AG09319 (cell line): ENCODE data around the gene CTAG1B.

ENCODE experiments used
- DNase-seq: peaks from one replicate; pipeline ENCODE4 v3.0.0-alpha.2; 2010; ENCODE audit warnings: low read depth; ENCODE audit errors: extremely low read depth
- TF ChIP-seq, protein P1 (sequence below): IDR thresholded peaks from 2 replicates; pipeline ENCODE4 v1.5.1; 2011; ENCODE audit warnings: low read depth, mild to moderate bottlenecking, inconsistent platforms, low read length, moderate library complexity

The CTAG1B gene

DNA sequence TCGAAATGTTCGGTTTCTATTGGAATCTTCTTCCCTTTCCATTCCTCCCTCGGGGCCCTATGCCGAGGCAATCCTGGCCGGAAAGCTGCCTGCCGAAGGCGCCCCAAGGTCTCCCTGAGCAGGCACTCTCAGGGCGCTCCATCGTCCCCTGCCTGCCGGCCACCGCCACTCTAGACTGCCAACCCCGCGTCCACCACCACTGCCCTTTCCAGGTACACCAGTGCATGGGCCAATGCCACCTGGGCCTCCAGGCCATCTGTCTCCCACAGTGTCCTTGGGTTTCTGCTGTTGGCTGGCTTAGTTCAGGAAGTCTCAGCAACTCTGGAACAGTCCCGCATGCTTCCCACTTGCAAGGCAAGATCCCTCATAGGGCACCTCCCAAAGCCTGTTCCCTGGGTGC lies 19.6 kb downstream of the CTAG1B start:
- DNase-seq: no peak

DNA sequence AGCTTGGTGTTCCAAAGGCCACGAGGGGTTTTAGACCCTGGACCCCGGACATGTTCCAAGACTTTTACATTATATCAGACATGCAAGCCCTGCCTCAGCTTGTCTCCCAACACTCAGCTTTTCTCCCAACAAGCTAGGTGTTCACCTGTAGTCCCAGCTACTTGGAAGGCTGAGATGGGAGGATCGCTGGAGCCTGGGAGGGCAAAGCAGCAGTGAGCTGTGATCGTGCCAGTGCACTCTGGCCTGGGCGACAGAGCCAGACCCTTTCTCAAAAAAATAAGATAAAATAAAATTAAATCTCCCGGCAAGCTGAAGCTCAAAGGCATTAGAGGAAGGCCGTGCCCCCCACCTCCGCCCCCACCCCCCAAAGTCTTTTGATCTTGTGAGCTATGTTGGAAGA lies 20.4 kb downstream of the CTAG1B start:
- no peak for DNase-seq
- TF ChIP-seq, protein P1, sequence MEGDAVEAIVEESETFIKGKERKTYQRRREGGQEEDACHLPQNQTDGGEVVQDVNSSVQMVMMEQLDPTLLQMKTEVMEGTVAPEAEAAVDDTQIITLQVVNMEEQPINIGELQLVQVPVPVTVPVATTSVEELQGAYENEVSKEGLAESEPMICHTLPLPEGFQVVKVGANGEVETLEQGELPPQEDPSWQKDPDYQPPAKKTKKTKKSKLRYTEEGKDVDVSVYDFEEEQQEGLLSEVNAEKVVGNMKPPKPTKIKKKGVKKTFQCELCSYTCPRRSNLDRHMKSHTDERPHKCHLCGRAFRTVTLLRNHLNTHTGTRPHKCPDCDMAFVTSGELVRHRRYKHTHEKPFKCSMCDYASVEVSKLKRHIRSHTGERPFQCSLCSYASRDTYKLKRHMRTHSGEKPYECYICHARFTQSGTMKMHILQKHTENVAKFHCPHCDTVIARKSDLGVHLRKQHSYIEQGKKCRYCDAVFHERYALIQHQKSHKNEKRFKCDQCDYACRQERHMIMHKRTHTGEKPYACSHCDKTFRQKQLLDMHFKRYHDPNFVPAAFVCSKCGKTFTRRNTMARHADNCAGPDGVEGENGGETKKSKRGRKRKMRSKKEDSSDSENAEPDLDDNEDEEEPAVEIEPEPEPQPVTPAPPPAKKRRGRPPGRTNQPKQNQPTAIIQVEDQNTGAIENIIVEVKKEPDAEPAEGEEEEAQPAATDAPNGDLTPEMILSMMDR: no peak

More for the DNA sequence above, 19.6 kb downstream of the CTAG1B start:
- TF ChIP-seq, protein P1: no peak

DNA sequence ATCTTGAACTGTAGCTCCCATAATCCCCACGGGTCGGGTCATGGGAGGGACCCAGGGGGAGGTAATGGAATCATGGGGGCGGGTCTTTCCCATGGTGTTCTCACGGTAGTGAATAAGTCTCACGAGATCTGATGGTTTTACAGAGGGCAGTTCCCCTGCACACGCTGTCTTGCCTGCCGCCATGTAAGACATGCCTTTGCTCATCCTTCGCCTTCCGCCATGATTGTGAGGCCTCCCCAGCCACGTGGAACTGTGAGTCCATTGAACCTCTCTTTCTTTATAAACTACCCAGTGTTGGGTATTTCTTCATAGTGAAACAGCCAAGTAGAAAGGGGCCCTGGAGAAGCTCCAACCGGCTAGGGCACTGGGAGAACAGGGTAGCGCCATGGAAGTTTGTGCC lies 21.9 kb downstream of the CTAG1B start:
- TF ChIP-seq, protein P1: no peak
- DNase-seq: no peak

DNA sequence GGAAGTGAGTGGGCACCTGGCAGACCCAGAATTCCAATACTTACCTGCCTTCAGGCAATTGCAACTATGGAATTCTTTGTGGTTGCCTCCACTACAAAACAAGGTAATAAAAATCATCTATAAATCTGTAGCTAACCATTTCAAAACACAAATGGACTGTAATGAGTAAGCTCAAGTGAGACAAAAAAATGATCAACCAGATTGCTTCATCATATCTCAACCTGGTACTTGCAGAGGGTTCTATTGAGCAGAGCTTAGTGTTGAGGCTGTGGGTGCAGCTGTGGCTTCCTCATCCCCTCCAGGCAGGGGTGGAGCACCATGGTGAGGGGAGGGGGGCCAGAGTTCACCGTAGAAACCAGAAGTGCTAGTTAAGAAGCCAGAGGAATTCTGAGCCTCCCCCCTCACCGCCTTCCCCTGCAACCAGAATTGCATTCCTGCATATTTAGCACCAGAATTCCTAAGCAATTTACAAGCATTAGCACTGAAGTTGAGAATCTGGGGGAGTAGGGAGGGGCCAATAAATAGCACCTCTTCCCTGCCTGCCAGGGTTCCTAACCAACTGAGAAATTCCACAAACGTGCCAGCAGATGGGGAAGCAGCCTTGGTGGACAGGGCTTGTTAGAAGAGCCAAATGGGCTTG lies 22.7 kb downstream of the CTAG1B start:
- no peak for DNase-seq
- TF ChIP-seq, protein P1: no peak

DNA sequence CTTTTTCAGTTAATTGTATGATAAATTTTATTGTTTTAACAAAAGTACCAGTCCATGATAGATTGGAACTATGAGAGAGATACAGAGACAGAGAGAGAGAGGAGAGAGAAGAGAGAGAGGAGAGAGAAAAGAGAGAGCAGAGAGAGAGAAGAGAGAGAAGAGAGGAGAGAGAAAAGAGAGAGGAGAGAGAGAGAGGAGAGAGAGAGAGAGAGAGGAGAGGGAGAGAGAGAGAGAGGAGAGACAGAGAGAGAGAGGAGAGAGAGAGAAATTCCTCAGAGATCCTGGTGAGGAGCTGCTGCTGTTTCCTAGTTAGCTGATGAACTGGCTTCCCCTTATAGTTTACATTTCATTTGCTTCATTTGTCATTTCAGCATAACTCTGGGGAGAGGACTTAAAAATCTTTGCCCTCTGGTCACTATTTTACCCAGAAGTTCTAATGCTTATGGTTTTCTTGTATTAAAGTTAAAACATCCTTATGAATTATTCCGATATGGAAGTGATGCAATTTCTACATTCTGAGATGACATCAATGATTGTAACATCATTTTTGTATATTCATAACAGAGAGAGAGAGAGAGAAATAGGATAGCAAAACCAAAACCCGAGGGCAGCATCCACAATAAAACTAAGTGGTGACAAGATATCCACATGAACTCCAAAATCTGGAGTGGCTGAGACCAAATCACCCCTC lies 23.4 kb downstream of the CTAG1B start:
- no peak for DNase-seq
- TF ChIP-seq, protein P1: no peak

DNA sequence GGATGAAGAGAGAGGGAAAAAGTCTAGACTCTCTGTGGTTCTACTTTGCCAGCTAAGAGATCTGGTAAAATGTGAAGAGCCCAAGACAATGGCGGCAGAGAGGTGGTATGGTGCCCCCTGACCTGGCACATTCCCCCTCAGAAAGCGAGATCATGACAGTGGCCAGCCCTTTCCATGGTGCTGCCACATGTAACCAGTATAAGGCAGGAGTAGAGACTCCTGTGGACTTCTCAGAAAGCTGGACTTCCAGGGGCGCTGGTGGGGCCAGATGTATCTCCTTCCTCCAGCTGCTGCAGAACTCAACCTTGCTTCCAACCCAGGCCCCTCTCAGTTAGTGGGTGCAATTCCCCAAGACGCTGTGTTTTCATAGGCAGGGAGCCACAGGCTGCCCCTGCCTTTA lies 24.6 kb downstream of the CTAG1B start:
- TF ChIP-seq, protein P1: no peak
- DNase-seq: no peak

DNA sequence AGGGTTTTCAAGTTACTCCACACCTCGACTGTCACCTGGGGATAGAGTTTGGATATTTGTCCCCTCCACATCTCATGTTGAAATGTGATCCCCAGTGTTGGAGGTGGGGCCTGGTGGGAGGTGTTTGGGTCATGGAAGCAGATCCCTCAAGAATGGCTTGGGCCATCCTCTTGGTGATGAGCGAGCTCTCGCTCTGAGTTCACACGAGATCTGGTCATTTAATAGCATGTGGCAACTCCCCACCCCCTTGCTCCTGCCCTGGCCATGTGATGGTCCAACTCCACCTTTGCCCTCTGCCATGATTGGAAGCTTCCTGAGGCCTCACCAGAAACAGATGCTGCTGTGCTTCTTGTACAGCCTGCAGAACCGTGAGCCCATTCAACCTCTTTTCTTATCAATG lies 25.9 kb downstream of the CTAG1B start:
- DNase-seq: no peak
- TF ChIP-seq, protein P1: no peak
